ENCODE results near the gene TAF4B. TPM values are rescaled to one million over a fixed set of nuclear protein-coding genes. Genes with fewer than 3 reads are reported as not detected.

Gene TAF4B
- total RNA-seq, 1 donor from 2014 or later = 0.92 TPM

- peak; percentile 5 for DNase-seq (ENCODE audit: low spot score)
- intact Hi-C loops (cut with DNase I) = no loop called here
Observed at GRCh38 chr18:26439537-26439936, 213.3 kb downstream of the TAF4B start.

DNA sequence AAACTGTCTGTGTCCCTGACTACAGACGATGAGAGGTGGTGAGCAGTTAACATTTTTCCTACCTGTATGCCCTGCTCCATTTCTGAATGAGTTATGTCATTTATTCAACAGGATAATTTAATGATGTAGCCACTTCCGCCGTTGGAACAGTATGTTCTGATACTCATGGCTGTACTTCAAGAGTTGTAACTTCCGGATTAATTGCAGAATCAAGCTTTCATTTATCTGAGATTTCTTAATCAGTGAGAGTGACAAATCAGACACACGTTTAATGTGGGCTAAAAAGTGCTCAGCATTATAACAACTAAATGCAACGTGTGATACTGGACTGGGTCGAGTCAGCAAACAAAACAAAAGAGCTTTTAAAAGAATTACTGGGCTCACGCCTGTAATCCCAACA, 214.4 kb downstream of the TAF4B start:
- no peak for DNase-seq (ENCODE audit: low spot score)
- intact Hi-C loops (cut with DNase I) = no loop called here

Other genes starting within 250 kb of the TAF4B start
- gene SS18, start 135.8 kb upstream of the TAF4B start, total RNA-seq = 42.4 TPM
- gene PSMA8, start 92.6 kb upstream of the TAF4B start, total RNA-seq = not detected